SK-N-SH treated with all-trans-retinoic acid at 6 μM for 48 hours (cell line): ENCODE results near the gene TMEM107.
A peak's percentile ranks its signal among the peaks of the same experiment; 100 is the strongest.

Source experiments
- ATAC-seq: fragments of 200-7000 bp; cut with Tn5 transposase; 3 replicates; pipeline ENCODE4 v1.9.1; 2020; ENCODE audit warnings: mild to moderate bottlenecking, moderate library complexity
- ARNTL ChIP-seq: fragments of 450-650 bp; formaldehyde crosslinking; IDR thresholded peaks from 2 replicates; pipeline ENCODE4 v1.5.0; 2020; ENCODE audit warnings: low read depth, mild to moderate bottlenecking, moderate library complexity, borderline replicate concordance
- BACH2 ChIP-seq: fragments of 250-450 bp; sonication (Bioruptor Pico); IDR thresholded peaks from 2 replicates; pipeline ENCODE4 v1.9.0; 2021; ENCODE audit warnings: mild to moderate bottlenecking, borderline replicate concordance
- CREB5 ChIP-seq: fragments of 250-450 bp; sonication (Bioruptor Pico); IDR thresholded peaks from 2 replicates; pipeline ENCODE4 v1.5.1; 2020; ENCODE audit warnings: low read depth, mild to moderate bottlenecking, moderate library complexity
- CSDC2 ChIP-seq: fragments of 250-450 bp; sonication (Bioruptor Pico); IDR thresholded peaks from 2 replicates; pipeline ENCODE4 v1.5.0; 2020; ENCODE audit warnings: mild to moderate bottlenecking, moderate library complexity
- ESRRG ChIP-seq: fragments of 250-450 bp; sonication (Bioruptor Pico); IDR thresholded peaks from 2 replicates; pipeline ENCODE4 v1.6.1; 2021; ENCODE audit warnings: mild to moderate bottlenecking
- GLIS3 ChIP-seq: fragments of 250-450 bp; sonication (Bioruptor Pico); IDR thresholded peaks from 2 replicates; pipeline ENCODE4 v1.5.0; 2020; ENCODE audit warnings: mild to moderate bottlenecking, moderate library complexity
- ISL1 ChIP-seq: fragments of 250-450 bp; sonication (Bioruptor Pico); IDR thresholded peaks from 2 replicates; pipeline ENCODE4 v2.1.2; 2022; ENCODE audit warnings: mild to moderate bottlenecking, moderate library complexity
- OSR1 ChIP-seq: fragments of 250-450 bp; sonication (Bioruptor Pico); IDR thresholded peaks from 2 replicates; pipeline ENCODE4 v1.8.0; 2022; ENCODE audit warnings: moderate library complexity, mild to moderate bottlenecking, inconsistent platforms
- POU6F1 ChIP-seq: fragments of 250-450 bp; sonication (Bioruptor Pico); IDR thresholded peaks from 2 replicates; pipeline ENCODE4 v1.8.0; 2021; ENCODE audit warnings: low read depth, mild to moderate bottlenecking, moderate library complexity, borderline replicate concordance
- PPARA ChIP-seq: fragments of 250-450 bp; sonication (Bioruptor Pico); IDR thresholded peaks from 2 replicates; pipeline ENCODE4 v1.5.0; 2020; ENCODE audit warnings: mild to moderate bottlenecking, borderline replicate concordance
- RARB ChIP-seq: fragments of 250-450 bp; sonication (Bioruptor Pico); IDR thresholded peaks from 2 replicates; pipeline ENCODE4 v1.8.0; 2021; ENCODE audit warnings: mild to moderate bottlenecking, moderate library complexity
- SNAI2 ChIP-seq: fragments of 250-450 bp; sonication (Bioruptor Pico); IDR thresholded peaks from 2 replicates; pipeline ENCODE4 v1.5.0; 2020; ENCODE audit warnings: mild to moderate bottlenecking, moderate library complexity
- TCF4 ChIP-seq: fragments of 250-450 bp; sonication (Bioruptor Pico); IDR thresholded peaks from 2 replicates; pipeline ENCODE4 v1.8.0; 2021; ENCODE audit warnings: mild to moderate bottlenecking, moderate library complexity, borderline replicate concordance
- TOX ChIP-seq: fragments of 250-450 bp; sonication (Bioruptor Pico); IDR thresholded peaks from 2 replicates; pipeline ENCODE4 v1.8.0; 2021; ENCODE audit warnings: mild to moderate bottlenecking, moderate library complexity, borderline replicate concordance
- ZC3H10 ChIP-seq: fragments of 250-450 bp; sonication (Bioruptor Pico); IDR thresholded peaks from 2 replicates; pipeline ENCODE4 v1.5.1; 2021; ENCODE audit warnings: mild to moderate bottlenecking, moderate library complexity
- ZFP3 ChIP-seq: fragments of 250-450 bp; sonication (Bioruptor Pico); IDR thresholded peaks from 2 replicates; pipeline ENCODE4 v1.5.0; 2020; ENCODE audit warnings: mild to moderate bottlenecking, moderate library complexity
- ZFP30 ChIP-seq: fragments of 450-650 bp; formaldehyde crosslinking; IDR thresholded peaks from 2 replicates; pipeline ENCODE4 v1.5.0; 2022; ENCODE audit warnings: mild to moderate bottlenecking, moderate library complexity
- ZNF70 ChIP-seq: fragments of 450-650 bp; formaldehyde crosslinking; IDR thresholded peaks from 2 replicates; pipeline ENCODE4 v1.5.0; 2020; ENCODE audit warnings: mild to moderate bottlenecking, moderate library complexity
- ZNF8 ChIP-seq: fragments of 450-650 bp; formaldehyde crosslinking; IDR thresholded peaks from 2 replicates; pipeline ENCODE4 v1.5.0; 2020; ENCODE audit warnings: mild to moderate bottlenecking, moderate library complexity
- TF ChIP-seq, protein P1 (sequence below): fragments of 250-450 bp; sonication (Bioruptor Pico); IDR thresholded peaks from 2 replicates; pipeline ENCODE4 v1.5.1; 2021; ENCODE audit warnings: mild to moderate bottlenecking, moderate library complexity
- TF ChIP-seq, protein P2 (sequence below): fragments of 250-450 bp; sonication (Bioruptor Pico); IDR thresholded peaks from 2 replicates; pipeline ENCODE4 v1.8.0; 2020; ENCODE audit warnings: mild to moderate bottlenecking, moderate library complexity, borderline replicate concordance

Gene TMEM107

GRCh38 chr17:8187517-8188262 lies 11.5 kb upstream of the TMEM107 start:
- TF ChIP-seq, protein P1, sequence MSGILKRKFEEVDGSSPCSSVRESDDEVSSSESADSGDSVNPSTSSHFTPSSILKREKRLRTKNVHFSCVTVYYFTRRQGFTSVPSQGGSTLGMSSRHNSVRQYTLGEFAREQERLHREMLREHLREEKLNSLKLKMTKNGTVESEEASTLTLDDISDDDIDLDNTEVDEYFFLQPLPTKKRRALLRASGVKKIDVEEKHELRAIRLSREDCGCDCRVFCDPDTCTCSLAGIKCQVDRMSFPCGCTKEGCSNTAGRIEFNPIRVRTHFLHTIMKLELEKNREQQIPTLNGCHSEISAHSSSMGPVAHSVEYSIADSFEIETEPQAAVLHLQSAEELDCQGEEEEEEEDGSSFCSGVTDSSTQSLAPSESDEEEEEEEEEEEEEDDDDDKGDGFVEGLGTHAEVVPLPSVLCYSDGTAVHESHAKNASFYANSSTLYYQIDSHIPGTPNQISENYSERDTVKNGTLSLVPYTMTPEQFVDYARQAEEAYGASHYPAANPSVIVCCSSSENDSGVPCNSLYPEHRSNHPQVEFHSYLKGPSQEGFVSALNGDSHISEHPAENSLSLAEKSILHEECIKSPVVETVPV (CRISPR knock-in tag): peak; percentile 37; the same call in 1 of the 2 replicates
- TF ChIP-seq BACH2 (CRISPR knock-in tag) (no peak), CSDC2 (no peak), ZFP3 (no peak), ZNF70 (CRISPR knock-in tag) (no peak), ESRRG (CRISPR knock-in tag) (peak; percentile 88), PPARA (no peak), POU6F1 (CRISPR knock-in tag) (0 out of 2 replicates have a peak, but pooled peaks have one; percentile 16), SNAI2 (CRISPR knock-in tag) (no peak), TCF4 (CRISPR knock-in tag) (no peak; the same call in 1 of the 2 replicates), CREB5 (no peak), ZFP30 (CRISPR knock-in tag) (no peak), GLIS3 (CRISPR knock-in tag) (0 out of 2 replicates have a peak, but pooled peaks have one; percentile 23)
- TF ChIP-seq, protein P2, sequence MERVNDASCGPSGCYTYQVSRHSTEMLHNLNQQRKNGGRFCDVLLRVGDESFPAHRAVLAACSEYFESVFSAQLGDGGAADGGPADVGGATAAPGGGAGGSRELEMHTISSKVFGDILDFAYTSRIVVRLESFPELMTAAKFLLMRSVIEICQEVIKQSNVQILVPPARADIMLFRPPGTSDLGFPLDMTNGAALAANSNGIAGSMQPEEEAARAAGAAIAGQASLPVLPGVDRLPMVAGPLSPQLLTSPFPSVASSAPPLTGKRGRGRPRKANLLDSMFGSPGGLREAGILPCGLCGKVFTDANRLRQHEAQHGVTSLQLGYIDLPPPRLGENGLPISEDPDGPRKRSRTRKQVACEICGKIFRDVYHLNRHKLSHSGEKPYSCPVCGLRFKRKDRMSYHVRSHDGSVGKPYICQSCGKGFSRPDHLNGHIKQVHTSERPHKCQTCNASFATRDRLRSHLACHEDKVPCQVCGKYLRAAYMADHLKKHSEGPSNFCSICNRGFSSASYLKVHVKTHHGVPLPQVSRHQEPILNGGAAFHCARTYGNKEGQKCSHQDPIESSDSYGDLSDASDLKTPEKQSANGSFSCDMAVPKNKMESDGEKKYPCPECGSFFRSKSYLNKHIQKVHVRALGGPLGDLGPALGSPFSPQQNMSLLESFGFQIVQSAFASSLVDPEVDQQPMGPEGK (CRISPR knock-in tag): peak; percentile 69; the same call in 1 of the 2 replicates
- TF ChIP-seq, all 23 proteins: peak for 5
- peak; percentile 66 for ATAC-seq

DNA sequence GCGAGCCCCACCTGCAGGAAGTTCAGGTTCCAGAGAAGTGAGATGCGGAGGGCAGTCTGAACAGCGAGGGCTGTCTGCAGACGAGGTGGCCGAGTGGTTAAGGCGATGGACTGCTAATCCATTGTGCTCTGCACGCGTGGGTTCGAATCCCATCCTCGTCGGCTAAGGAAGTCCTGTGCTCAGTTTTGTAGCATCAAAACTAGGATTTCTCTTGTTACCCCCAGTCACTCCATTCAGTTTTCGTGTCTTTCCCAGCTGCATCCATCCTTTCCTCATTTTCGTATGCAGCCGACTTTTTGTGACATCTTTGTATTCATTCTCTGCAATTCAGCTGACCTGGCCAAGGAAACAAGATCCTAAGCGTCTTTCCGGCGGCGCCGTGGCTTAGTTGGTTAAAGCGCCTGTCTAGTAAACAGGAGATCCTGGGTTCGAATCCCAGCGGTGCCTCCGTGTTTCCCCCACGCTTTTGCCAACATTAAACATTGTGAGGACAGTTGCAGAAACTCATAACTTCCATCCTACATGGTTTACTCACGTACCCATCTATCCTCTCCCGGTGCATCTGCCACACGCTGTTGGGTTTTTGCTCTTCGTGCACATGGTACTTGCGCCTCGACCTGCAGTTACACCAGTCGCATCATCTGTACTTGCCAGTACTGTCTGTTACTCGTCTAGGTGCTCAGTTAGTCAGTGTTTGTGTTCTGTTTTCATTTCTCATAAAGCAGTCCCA lies 10.8 kb upstream of the TMEM107 start:
- peak; percentile 47 for ATAC-seq

DNA sequence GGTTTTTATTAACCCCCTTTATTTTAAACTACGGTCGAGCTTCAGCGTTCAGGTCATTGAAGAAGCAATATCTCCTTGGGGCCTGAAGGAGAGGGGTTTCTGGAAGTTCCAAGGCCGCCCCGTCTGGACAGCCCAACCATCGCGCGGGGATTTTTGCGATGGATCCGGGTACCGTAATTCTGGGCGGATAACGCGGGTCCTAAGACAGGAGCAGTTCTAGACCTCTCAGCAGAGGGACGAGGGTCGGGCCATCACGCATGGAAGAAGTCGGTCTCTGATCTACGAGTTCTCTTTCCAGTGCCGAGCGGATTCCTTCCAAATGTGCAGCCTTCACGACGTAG lies 10.2 kb upstream of the TMEM107 start:
- TF ChIP-seq POU6F1 (CRISPR knock-in tag) (no peak), BACH2 (CRISPR knock-in tag) (no peak), RARB (CRISPR knock-in tag) (no peak), SNAI2 (CRISPR knock-in tag) (no peak), ZNF8 (no peak), ARNTL (CRISPR knock-in tag) (no peak), ZFP30 (CRISPR knock-in tag) (no peak), ISL1 (CRISPR knock-in tag) (no peak), GLIS3 (CRISPR knock-in tag) (no peak), OSR1 (CRISPR knock-in tag) (no peak)
- TF ChIP-seq, protein P2 (CRISPR knock-in tag): no peak
- peak; percentile 0; the same call in 2 of the 3 replicates for ATAC-seq

More for the DNA sequence above, 10.8 kb upstream of the TMEM107 start:
- no peak for TF ChIP-seq ISL1 (CRISPR knock-in tag)
- TF ChIP-seq, protein P1 (CRISPR knock-in tag): no peak
- TF ChIP-seq TOX: no peak
- TF ChIP-seq ZC3H10 (CRISPR knock-in tag): no peak
- no peak for TF ChIP-seq TCF4 (CRISPR knock-in tag)
- TF ChIP-seq ZNF8: no peak
- TF ChIP-seq ESRRG (CRISPR knock-in tag): no peak
- no peak for TF ChIP-seq RARB (CRISPR knock-in tag)
- TF ChIP-seq ARNTL (CRISPR knock-in tag): no peak
